ENCODE measurements around the gene TTLL4.

TTLL4 gene

GRCh38 chr2:218732052-218732760 is 21.6 kb downstream of the TTLL4 start:
- Mint-ChIP-seq H3K27ac (peak overlapping the region in 1 of 3 experiments; percentile 56), H3K9me3 (peaks cover 10% of the 10 kb centered on the region), H3K27me3 (ENCODE audit: low read depth) (no peaks in the 10 kb centered on the region), H3K36me3 (ENCODE audit: low read depth) (peaks cover 42% of the 10 kb centered on the region), H3K4me1 (peaks cover 6% of the 10 kb centered on the region), H3K4me3 (no peak overlapping the region)
- no peak for TF ChIP-seq CTCF (IDR thresholded peaks at IDR 0.05; ENCODE audit: unreplicated experiment in 3 of 3)

- peaks cover 6% of the 10 kb centered on the region for H3K4me1 Mint-ChIP-seq
- no peak for TF ChIP-seq CTCF (IDR thresholded peaks at IDR 0.05; ENCODE audit: unreplicated experiment in 3 of 3)
- no peak overlapping the region for H3K27ac Mint-ChIP-seq
- H3K36me3 Mint-ChIP-seq (ENCODE audit: low read depth), result peaks cover 42% of the 10 kb centered on the region
- peaks cover 7% of the 10 kb centered on the region for H3K9me3 Mint-ChIP-seq
- no peak overlapping the region for H3K4me3 Mint-ChIP-seq
- H3K27me3 Mint-ChIP-seq (ENCODE audit: low read depth), result no peaks in the 10 kb centered on the region
Measured at GRCh38 chr2:218732761-218733158, 22.1 kb downstream of the TTLL4 start.

DNA sequence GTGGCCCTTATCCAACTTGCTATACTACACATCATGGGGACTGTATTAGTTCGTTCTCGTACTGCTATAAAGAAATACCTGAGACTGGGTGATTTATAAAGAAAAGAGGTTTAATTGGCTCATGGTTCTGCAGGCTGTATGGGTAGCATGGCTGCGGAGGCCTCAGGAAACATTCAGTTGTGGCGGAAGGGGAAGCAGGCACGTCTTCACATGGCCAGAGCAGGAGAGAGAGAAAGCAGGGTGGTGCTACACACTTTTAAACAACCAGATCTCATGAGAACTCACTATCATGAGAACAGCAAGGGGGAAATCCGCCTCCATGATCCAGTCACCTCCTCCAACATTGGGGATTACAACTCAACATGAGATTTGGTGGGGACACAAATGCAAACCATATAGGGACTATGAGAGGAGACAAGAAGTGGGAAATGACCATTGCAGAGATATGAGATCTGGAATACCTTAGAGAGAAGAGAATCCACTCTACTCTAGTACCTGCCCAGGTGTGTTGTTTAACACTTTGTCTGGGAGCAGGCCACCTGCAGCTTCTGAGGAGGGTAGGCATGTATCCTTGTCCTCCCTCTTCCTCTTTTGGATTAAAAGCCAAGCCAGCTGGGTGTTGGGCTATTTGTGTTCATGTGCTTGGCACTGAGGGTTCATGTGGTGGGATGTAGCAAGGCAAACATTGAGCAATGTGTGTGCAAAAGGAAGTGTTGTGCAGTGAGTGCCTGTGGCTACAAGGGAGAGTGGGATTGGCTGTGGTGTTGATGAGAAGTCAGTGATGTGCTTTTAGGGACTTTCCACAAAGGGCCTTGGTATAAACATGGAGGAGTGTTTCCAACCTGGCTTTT is 22.8 kb downstream of the TTLL4 start:
- Mint-ChIP-seq H3K4me1 (peaks cover 6% of the 10 kb centered on the region), H3K27ac (no peak overlapping the region), H3K9me3 (peaks cover 6% of the 10 kb centered on the region), H3K4me3 (no peak overlapping the region), H3K36me3 (ENCODE audit: low read depth) (peaks cover 43% of the 10 kb centered on the region), H3K27me3 (ENCODE audit: low read depth) (no peaks in the 10 kb centered on the region)
- TF ChIP-seq CTCF (IDR thresholded peaks at IDR 0.05; ENCODE audit: unreplicated experiment in 3 of 3), result no peak

- no peaks in the 10 kb centered on the region for H3K27me3 Mint-ChIP-seq (ENCODE audit: low read depth)
- H3K27ac Mint-ChIP-seq, result no peak overlapping the region
- peaks cover 4% of the 10 kb centered on the region for H3K9me3 Mint-ChIP-seq
- H3K4me3 Mint-ChIP-seq, result no peak overlapping the region
- H3K4me1 Mint-ChIP-seq, result peaks cover 6% of the 10 kb centered on the region
- H3K36me3 Mint-ChIP-seq (ENCODE audit: low read depth), result peaks cover 43% of the 10 kb centered on the region
- TF ChIP-seq CTCF (IDR thresholded peaks at IDR 0.05; ENCODE audit: unreplicated experiment in 3 of 3), result no peak
Measured at GRCh38 chr2:218734190-218734975, 23.7 kb downstream of the TTLL4 start.

DNA sequence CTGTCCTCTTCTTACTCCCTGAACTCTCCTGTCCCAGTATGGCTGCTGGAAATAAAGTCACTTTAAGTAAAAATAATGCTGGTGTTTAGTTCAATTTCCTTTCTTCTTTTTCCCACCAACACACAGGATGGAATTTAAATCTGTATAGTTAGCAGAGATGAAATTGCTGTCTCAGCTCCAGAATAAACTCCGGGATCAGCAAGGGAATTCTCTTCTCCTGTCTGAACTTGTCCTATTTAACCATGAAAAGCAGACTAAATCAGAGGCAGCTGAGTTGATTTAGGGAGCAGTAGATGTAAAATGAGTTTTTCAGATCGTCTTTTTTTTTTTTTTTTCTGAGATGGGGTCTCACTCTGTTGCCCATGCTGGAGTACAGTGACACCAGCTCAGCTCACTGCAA is 25.9 kb downstream of the TTLL4 start:
- peaks cover 49% of the 10 kb centered on the region for H3K36me3 Mint-ChIP-seq (ENCODE audit: low read depth)
- H3K27ac Mint-ChIP-seq, result peak overlapping the region in 1 of 3 experiments; percentile 30
- H3K4me3 Mint-ChIP-seq, result no peak overlapping the region
- H3K4me1 Mint-ChIP-seq, result peaks cover 3% of the 10 kb centered on the region
- TF ChIP-seq CTCF (IDR thresholded peaks at IDR 0.05; ENCODE audit: unreplicated experiment in 3 of 3), result no peak
- no peaks in the 10 kb centered on the region for H3K27me3 Mint-ChIP-seq (ENCODE audit: low read depth)
- H3K9me3 Mint-ChIP-seq, result no peaks in the 10 kb centered on the region

Data from nephron (organoid).